Mesodermal cell (in vitro differentiated cells): ENCODE data around the gene JPH2.

Experiments
- H3K27ac ChIP-seq: 2 replicates; pipeline ENCODE4 v1.7.0; 2013; ENCODE audit warnings: mild to moderate bottlenecking, low read depth, low read length, moderate library complexity; ENCODE audit not compliant: severe bottlenecking
- H3K36me3 ChIP-seq: 2 replicates; pipeline ENCODE4 v1.7.1; 2013; ENCODE audit warnings: mild to moderate bottlenecking, low read length, moderate library complexity; ENCODE audit not compliant: control insufficient read depth, insufficient read depth
- H3K4me1 ChIP-seq: one replicate; pipeline ENCODE4 v1.7.1; 2013; ENCODE audit warnings: mild to moderate bottlenecking, low read length; ENCODE audit not compliant: insufficient read depth, control insufficient read depth, poor library complexity, severe bottlenecking
- H3K4me3 ChIP-seq: 2 replicates; pipeline ENCODE4 v1.7.0; 2013; ENCODE audit warnings: low read length, control low read depth, mild to moderate bottlenecking; ENCODE audit not compliant: insufficient read depth, poor library complexity, severe bottlenecking; ENCODE audit errors: extremely low read depth
- H3K9me3 ChIP-seq: 2 replicates; pipeline ENCODE4 v1.7.1; 2013; ENCODE audit warnings: mild to moderate bottlenecking, low read length, moderate library complexity; ENCODE audit not compliant: control insufficient read depth
- WGBS, 2 experiments: methylation state at CpG; one replicate each; pipeline ENCODE4 v1.1.5; 2013; ENCODE audit warnings: missing lambda C conversion rate in 2 of 2; ENCODE audit not compliant: insufficient coverage in 2 of 2; 5-methylcytosine and 5-hydroxymethylcytosine counted together

The JPH2 gene

DNA sequence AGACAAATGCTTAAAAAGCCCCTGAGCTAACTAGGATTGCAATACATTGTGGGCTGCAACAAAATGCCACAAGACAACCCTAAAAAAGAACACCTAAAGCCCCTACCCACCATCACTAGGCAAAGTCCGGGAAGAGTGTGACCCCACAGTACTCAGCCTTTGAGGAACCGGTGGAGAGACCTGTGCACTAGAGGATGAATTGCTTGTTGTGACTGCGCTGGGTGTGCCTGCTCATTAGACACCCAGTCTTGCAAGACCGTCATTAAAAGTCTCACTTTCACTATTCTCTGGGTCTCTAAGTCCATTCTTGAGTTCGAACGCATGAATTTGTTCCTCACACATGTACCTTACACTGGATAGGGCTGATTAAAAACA, 88.7 kb downstream of the JPH2 start:
- 98 to 100% methylated on average over 5 of the region's 6 CpGs for WGBS, 2 experiments
- H3K27ac ChIP-seq = no peak overlapping the region
- H3K4me1 ChIP-seq = no peaks in the 10 kb centered on the region
- H3K9me3 ChIP-seq = no peaks in the 10 kb centered on the region
- no peaks in the 10 kb centered on the region for H3K36me3 ChIP-seq
- H3K4me3 ChIP-seq = no peak overlapping the region

DNA sequence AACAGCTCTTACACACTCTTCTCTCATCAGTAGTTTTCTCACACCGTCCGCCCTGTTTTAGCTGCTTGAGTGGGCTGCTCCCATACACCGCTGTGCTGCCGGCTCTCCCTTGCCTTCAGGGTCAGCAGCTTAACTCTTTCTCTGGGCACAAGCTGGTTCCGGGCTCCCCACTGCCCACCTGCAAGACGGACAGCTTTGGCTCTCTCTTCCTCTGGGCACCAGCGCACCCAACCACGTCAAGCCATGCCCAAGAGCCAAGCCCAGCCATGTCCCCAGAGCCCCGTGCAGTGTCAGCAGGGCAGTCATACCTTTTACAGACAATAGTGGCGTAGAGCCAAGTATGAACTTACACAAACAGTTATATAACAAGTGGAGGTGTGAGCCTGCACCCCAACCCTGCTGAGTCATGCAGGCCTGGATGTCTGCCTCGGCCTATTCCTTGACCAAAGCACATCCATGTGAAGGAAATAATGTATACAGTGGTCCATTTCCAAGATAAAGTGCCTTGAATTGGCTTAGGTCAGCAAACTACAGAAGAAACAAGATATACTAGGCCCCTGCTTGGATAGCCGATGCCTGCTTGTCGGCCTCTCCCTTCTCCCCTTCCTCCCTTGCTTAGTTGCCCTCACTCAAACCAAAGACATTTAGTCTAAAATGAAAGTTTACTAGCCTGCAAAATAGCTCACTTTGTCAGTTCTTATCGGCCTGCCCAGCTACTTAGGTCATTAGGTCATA, 89.3 kb downstream of the JPH2 start:
- no peaks in the 10 kb centered on the region for H3K4me1 ChIP-seq
- H3K4me3 ChIP-seq = no peak overlapping the region
- 91 to 97% methylated on average over 11 to 13 of the region's 14 CpGs for WGBS, 2 experiments
- no peaks in the 10 kb centered on the region for H3K36me3 ChIP-seq
- no peaks in the 10 kb centered on the region for H3K9me3 ChIP-seq
- no peak overlapping the region for H3K27ac ChIP-seq

DNA sequence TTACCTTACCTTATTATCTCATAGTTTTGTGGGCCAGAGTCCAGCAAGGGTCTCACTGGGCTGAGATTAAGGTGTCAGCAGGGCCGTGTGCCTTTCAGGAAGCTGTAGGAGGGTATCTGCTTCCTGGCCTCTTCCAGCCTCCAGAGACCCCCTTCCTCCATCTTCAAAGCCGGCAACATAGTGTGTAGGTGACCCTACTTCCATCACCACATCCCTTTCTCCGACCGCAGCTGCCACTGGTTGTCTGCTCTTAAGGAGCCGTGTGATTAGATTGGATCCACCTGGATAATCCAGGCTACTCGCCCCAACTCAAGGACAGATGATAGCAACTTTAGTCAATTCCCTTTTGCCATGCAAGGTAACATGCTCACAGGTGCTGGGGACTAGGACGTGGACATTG, 91.2 kb downstream of the JPH2 start:
- H3K36me3 ChIP-seq = no peaks in the 10 kb centered on the region
- H3K9me3 ChIP-seq = no peaks in the 10 kb centered on the region
- no peaks in the 10 kb centered on the region for H3K4me1 ChIP-seq
- H3K4me3 ChIP-seq = no peak overlapping the region
- WGBS, 2 experiments = 87 to 88% methylated on average over 6 of the region's 7 CpGs
- no peak overlapping the region for H3K27ac ChIP-seq

DNA sequence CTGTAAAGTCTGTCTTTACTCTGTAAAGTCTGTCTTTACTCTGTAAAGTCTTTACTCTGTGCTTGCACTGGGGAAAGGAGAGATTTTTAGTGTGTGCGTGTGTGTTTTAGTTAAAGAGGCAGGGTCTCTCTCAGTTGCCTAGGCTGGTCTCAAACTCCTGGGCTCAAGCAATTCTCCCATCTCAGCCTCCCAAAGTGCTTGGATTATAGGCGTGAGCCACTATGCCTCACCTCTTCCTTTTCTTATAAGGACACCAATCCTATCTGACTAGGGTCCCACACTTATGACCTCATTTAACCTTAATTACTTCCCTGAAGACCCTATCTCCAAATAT, 93.8 kb downstream of the JPH2 start:
- Histone ChIP-seq H3K4me1 (no peaks in the 10 kb centered on the region), H3K27ac (no peak overlapping the region), H3K36me3 (no peaks in the 10 kb centered on the region), H3K9me3 (no peaks in the 10 kb centered on the region), H3K4me3 (no peak overlapping the region)
- 44 to 85% methylated on average over 1 to 2 of the region's 2 CpGs for WGBS, 2 experiments

DNA sequence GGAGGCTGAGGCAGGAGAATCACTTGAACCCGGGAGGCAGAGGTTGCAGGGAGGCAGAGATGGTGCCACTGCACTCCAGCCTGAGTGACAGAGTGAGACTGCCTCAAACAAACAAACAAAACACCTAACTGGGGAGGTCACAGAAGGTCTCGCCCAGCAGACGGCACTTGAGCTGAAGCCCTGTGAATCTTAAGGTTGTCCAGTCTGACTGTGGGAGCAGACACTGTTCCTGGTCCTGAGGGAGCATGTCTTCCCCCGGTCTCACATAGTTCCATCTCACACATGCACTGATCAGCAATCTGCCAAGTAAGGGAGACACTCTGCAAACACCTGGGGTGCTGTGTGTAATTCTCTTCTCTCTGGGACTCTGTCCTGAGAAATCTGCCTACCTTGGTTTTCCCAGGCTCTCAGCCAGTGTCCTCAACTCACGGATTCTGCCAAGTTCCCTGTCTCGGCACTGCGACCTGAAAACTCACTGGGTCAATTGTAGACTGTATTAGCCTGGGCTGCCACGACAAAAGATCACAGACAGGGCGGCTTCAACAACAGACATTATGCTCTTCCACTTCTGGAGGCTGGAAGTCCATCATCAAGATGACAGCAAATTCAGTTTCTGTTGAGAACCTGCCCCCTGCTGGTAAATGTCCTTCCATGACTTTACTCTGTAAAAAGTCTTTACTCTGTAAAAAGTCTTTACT, 94.3 kb downstream of the JPH2 start:
- Histone ChIP-seq H3K4me1 (no peaks in the 10 kb centered on the region), H3K27ac (no peak overlapping the region), H3K36me3 (no peaks in the 10 kb centered on the region), H3K9me3 (no peaks in the 10 kb centered on the region), H3K4me3 (no peak overlapping the region)
- 70 to 82% methylated on average over 6 to 8 of the region's 9 CpGs for WGBS, 2 experiments

DNA sequence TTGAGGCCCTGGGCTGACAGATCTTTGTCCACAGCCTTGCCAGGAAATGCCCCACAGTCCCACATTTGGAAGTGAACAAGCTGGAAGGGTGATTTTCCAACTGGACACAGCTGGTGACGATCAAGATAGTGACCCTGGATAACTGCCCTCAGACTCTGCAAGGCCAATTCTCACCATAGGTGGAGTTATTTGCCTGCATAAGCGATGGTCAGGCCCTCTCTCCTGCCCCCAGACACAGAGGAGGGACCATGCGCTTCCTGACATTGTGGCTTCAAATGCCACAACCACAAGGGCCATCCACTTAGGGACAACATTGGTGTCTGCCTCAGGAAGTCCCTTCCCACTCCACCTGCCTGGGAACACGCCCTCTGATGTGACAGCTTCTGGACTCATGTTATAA, 96.0 kb downstream of the JPH2 start:
- H3K4me1 ChIP-seq = no peaks in the 10 kb centered on the region
- WGBS, 2 experiments = 82 to 85% methylated on average over 3 to 4 of the region's 4 CpGs
- no peaks in the 10 kb centered on the region for H3K36me3 ChIP-seq
- H3K9me3 ChIP-seq = no peaks in the 10 kb centered on the region
- H3K27ac ChIP-seq = no peak overlapping the region
- H3K4me3 ChIP-seq = no peak overlapping the region

DNA sequence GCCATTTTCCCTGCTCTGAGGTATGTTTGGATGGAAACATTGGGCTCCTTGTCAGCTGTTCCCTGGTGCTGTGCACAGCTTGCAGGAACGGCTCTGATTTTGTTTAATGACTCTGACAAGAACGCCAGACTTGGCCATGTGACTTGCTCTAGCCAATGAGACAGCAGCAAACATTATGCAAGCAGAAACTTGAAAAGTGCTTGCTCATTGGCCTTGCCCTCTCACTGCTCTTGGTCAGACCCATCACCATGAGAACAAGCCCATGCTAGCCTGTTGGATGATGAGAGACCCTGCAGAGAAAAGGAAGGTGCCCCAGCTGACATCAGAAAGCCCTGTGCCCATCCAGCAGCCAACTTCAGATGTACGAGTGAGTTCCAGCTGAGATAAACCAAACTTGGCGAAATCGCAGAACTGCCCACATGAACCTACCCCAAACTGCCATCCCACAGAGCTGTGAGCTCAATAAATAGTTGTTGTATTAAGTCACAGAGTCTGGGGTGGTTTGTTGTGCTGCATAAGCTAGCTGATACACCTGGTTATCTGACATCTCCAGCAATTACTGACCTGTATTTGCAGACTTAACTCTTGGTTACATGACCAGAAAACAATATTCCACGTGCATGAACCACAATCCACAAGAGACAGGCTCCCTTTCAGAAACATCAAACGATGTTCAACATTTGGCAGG, 96.9 kb downstream of the JPH2 start:
- 81 to 82% methylated on average over 5 of the region's 7 CpGs for WGBS, 2 experiments
- H3K9me3 ChIP-seq = no peaks in the 10 kb centered on the region
- no peak overlapping the region for H3K27ac ChIP-seq

DNA sequence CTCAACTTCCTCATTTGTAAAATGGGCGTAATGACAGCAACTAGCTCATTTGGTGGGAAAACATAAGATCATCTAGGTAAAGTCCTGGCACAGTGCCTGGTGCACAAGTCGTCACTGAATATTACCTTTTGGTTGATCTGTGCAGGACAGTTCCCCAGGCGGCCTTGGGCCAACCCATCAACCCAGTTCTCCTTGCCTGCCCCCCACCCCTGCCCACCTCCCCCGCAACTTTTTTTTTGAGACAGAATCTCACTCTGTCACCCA, 99.2 kb downstream of the JPH2 start:
- Histone ChIP-seq H3K36me3 (no peaks in the 10 kb centered on the region), H3K4me3 (no peak overlapping the region), H3K27ac (no peak overlapping the region), H3K4me1 (no peaks in the 10 kb centered on the region), H3K9me3 (no peaks in the 10 kb centered on the region)
- WGBS, 2 experiments = 94 to 100% methylated on average over 3 to 4 of the region's 4 CpGs

More for the DNA sequence above, 96.9 kb downstream of the JPH2 start:
- H3K4me1 ChIP-seq = no peaks in the 10 kb centered on the region
- H3K4me3 ChIP-seq = no peak overlapping the region
- H3K36me3 ChIP-seq = no peaks in the 10 kb centered on the region

DNA sequence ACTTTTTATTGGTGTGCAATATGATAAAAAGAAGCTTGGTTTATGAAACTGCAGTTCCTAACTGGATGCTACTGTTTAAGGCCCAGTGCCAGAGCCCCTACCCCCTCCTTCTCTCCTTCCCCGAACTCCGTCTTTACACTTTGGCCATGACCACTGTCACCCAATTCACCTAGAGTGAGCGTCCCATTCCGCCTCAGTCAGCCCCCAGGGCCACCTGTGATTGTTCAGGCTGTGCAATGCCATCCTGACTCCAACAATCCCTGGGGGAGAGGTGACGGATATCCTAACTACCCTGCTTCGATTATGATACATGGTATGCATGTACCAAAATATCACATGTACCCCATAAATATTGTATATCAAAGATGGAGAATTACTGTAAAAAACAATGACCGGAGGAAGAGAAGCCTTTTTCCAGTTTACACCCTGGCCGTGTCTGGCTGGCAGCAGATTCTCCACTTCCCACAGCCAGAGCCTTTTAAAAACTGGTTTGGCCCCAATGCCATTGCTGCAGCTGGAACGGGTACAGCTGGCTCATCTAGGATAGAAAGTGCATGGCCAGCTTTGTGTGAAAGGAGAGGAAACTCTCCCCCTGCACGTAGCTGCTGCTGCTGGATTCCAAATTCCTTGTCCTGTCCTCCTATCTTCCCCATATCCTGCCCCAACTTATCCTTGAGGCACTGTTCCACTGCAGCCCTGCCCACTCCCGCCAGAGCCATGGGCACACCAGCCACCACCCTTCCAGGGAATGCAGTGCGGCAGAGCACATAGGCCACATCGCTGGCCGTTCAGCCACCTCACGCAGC, 99.7 kb downstream of the JPH2 start:
- H3K27ac ChIP-seq = no peak overlapping the region
- no peaks in the 10 kb centered on the region for H3K9me3 ChIP-seq
- H3K4me3 ChIP-seq = no peak overlapping the region
- no peaks in the 10 kb centered on the region for H3K36me3 ChIP-seq
- 86 to 88% methylated on average over 7 to 11 of the region's 15 CpGs for WGBS, 2 experiments
- no peaks in the 10 kb centered on the region for H3K4me1 ChIP-seq

DNA sequence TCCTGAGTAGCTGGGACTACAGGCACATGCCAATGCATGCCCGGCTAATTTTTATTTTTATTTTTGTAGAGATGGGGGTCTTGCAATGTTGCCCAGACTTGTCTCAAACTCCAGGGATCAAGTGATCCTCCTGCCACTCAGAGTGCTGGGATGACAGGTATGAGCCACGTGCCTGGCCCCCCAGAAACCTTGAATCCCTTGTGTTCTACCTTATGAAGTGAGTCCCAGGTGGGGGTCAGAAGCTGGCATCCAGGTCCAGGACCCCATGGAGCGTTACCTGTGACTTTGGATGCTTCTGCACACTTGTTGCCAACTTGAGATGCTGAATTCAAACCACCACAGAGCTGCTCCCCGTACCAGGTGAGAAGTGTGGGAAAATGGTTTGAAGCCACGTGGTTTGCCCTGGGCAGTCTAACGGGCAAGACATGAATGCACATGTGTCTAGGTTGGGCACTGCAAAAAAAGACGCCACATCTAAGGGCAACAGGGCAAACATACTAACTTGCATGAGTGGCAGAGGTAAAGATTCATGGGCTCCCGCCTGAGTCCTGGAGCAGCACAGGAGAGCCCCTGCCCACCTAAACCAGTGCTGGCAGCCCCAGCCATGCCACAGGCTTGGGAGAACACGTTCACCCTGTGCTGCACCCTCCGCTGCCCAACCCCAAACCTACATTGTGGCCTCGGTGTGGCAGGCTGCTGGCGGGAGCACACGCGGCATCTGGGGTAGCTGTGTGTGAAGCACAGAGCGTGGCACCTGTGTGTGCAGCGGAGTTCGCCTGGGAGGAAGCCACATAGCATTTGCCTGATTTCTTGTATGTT, 101.2 kb downstream of the JPH2 start:
- Histone ChIP-seq H3K9me3 (no peaks in the 10 kb centered on the region), H3K36me3 (no peaks in the 10 kb centered on the region), H3K27ac (no peak overlapping the region), H3K4me1 (no peaks in the 10 kb centered on the region), H3K4me3 (no peak overlapping the region)
- WGBS, 2 experiments = 93 to 94% methylated on average over 15 to 17 of the region's 17 CpGs
